Fibroblast of villous mesenchyme (primary cell): ENCODE measurements around the gene PSAT1. TPM values are rescaled to one million over a fixed set of nuclear protein-coding genes. Genes with fewer than 3 reads are reported as not detected.

Experiments used
- DNase-seq: peaks from one replicate; pipeline ENCODE4 v3.0.0-alpha.2; 2010; ENCODE audit warnings: low read depth
- H3K4me3 ChIP-seq: 2 replicates; pipeline ENCODE4 v1.5.1; 2011; ENCODE audit warnings: low read depth, mild to moderate bottlenecking, low read length
- total RNA-seq: library from RNA; depleted of rRNA; stranded (reverse); fragments of >200 nt; gene quantifications from 2 replicates; pipeline ENCODE4 v1.2.3, GENCODE V29; 2012
- TF ChIP-seq, protein P1 (sequence below): IDR thresholded peaks from 2 replicates; pipeline ENCODE4 v1.5.1; 2012; ENCODE audit warnings: low read depth, mild to moderate bottlenecking, low read length; ENCODE audit not compliant: insufficient read depth

The PSAT1 gene
- total RNA-seq, 1 donor = 106 TPM

DNA sequence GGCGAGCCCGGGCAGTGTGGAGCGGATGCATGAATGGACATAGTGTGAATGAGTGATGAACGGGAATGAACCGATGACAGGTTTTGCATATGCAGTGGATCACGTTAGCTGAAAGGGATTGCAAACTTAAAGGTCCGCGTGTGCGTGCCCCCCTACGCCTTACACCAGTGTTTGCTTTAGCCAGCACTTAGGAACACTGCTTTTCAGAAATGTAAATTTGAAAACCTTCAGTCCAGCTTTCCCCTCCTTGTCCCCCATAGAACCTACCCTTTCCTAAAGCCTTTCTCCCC is 692 bp downstream of the PSAT1 start:
- DNase-seq = peak; percentile 25
- TF ChIP-seq, protein P1, sequence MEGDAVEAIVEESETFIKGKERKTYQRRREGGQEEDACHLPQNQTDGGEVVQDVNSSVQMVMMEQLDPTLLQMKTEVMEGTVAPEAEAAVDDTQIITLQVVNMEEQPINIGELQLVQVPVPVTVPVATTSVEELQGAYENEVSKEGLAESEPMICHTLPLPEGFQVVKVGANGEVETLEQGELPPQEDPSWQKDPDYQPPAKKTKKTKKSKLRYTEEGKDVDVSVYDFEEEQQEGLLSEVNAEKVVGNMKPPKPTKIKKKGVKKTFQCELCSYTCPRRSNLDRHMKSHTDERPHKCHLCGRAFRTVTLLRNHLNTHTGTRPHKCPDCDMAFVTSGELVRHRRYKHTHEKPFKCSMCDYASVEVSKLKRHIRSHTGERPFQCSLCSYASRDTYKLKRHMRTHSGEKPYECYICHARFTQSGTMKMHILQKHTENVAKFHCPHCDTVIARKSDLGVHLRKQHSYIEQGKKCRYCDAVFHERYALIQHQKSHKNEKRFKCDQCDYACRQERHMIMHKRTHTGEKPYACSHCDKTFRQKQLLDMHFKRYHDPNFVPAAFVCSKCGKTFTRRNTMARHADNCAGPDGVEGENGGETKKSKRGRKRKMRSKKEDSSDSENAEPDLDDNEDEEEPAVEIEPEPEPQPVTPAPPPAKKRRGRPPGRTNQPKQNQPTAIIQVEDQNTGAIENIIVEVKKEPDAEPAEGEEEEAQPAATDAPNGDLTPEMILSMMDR = no peak
- H3K4me3 ChIP-seq = peak overlapping the region; percentile 94

DNA sequence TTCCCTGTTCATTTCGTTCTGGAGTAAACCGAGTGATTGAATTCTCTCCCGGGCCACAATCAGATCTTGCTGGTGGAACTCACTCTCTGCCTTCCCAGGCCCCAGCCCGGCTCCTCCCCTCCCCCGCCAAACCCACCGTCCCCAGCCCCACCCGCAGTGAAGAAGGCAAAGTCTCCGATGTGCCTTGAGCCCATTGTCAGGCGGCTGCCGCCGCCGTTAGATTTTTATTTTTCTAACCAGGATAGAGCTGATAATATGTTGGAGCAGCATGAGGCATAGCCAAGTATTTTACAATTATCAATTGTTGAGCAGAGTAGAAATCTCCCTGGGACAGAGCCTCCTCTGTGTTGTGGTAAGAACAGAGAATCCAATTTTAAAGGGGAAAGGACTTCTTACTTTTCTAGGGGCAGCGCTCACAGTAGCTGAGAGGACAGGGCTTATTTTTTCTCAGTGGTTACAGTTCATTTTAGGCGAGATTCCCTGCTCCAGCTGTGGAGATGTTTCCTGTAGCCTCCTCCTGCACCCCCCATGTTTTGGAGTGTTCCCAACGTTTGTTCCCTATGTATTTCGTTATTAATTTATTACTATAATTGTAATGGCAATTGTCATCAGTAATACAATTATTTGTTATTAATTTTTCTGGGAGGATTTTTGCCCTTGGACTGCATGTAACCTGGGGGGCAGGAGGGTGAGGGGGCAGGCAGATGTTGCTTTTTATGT is 1.3 kb downstream of the PSAT1 start:
- H3K4me3 ChIP-seq = peak overlapping the region; percentile 94
- TF ChIP-seq, protein P1 = no peak
- no peak for DNase-seq

DNA sequence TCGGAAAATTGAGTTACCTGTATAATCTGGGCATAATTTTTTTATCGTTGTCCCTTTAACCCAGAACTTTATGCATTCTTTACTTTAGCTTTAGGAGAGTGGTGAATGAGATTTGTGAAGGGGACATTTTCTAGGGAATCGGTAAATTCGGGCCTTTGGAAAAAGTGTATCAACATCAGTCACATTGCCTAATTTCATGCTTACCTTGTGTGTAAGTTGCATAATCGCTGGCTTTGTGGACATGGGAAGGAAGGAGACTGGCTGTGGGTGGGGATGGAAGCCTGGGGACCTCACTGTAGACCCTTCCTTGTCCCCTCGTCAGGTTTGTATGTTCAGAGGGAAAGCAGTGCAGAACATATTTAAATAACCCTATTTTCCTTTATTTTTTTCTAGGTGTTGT is 3.3 kb downstream of the PSAT1 start:
- TF ChIP-seq, protein P1 = no peak
- H3K4me3 ChIP-seq = no peak overlapping the region
- DNase-seq = no peak

DNA sequence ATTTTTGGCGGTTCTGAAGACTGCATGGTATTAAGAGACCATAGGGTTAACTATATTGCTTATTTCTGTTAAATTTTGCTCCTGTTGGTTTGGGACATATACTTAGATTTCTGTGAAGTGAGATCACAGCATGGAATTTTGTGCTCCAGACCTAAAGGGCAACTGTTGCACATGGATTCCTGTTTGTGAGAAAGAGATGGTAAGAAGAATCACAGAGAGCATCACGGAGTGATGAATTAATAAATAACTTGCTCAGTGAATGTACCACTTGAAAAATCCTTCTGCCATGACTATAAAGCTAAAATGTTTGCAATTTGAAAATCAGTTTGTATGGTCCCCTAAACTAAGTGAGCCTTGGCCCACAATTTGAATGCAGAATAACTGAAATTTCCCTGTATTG is 4.5 kb downstream of the PSAT1 start:
- DNase-seq = no peak
- no peak overlapping the region for H3K4me3 ChIP-seq
- TF ChIP-seq, protein P1 = no peak

DNA sequence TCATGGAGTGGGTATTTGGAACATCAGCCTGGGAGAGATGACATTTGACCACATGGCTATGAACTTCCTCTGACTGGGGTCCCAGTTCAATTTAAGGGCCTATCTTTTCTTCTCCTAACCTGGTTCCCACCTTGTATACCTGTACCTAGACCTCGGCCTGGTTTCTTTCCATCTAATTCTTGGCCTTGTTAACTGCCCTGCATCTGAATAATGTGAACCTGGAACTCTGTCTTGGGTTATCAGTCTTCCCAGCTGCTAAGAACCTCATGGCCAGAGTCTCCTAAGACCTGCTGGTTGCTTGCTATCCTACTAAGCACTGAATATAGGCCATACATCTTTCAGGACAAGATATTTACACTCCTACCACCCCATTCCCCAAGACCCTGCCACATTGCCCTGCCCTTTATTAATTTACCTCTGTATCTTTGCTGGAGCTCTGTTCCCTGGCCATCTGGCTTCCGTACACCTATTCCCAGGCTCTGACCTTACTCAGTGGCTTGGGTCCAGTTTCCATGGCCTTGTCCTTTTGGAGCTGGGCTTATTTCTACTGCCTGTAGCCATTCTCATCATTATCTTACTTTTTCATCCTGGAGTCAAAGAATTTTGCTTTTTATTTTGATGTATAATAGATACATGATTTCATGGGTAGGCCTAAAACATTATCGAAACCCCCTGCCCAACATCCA is 6.6 kb downstream of the PSAT1 start:
- H3K4me3 ChIP-seq = no peak overlapping the region
- DNase-seq = no peak

DNA sequence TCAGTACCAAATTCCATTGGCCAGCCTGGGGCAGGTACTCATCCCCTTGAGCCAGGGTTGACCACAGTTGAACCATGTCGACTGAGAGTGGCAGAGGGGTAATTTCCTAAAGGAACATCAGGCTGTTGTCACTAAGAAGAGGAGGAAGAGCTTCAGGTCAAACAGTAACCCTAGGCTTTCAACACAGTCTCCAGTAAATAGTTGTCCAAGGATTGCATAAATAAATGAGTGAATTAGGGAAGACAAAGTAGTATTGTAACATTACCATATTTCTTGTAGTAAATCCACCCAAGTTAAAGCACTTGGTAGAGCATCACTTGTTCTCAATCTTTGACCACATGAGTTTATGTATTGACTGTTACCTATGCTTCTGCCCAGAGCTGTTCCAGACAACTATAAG is 7.4 kb downstream of the PSAT1 start:
- TF ChIP-seq, protein P1 = no peak
- H3K4me3 ChIP-seq = no peak overlapping the region
- DNase-seq = no peak

More for the DNA sequence above, 6.6 kb downstream of the PSAT1 start:
- TF ChIP-seq, protein P1 = no peak
